SK-N-SH (cell line): Measurements from ENCODE around the gene PLEKHG3. TPM values are rescaled to one million over a fixed set of nuclear protein-coding genes. Genes with fewer than 3 reads are reported as not detected.

Experiments
- CTCF ChIA-PET: fragments of 300-600, 350-600 bp; formaldehyde crosslinking; extraction: SDS; loops from one replicate; lab custom pipeline; 2021; lab: Yijun Ruan, JAX
- POLR2A ChIA-PET: fragments of 350-600 bp; sonication (Branson Sonifier 250); formaldehyde crosslinking; extraction: SDS; loops from one replicate; lab custom pipeline; 2020; ENCODE audit warnings: antibody characterized with exemption, inconsistent platforms; lab: Yijun Ruan, JAX
- DNase-seq: peaks from one replicate; pipeline ENCODE4 v3.0.0; 2012
- H2AFZ ChIP-seq: fragments of 200-600 bp; sonication (generic); 2 replicates; pipeline ENCODE4 v1.8.1; 2016; ENCODE audit warnings: antibody characterized with exemption, mild to moderate bottlenecking, low read depth
- H3F3A ChIP-seq: fragments of 200-600 bp; sonication (generic); replicated peaks from 2 replicates; pipeline ENCODE3; 2016; ENCODE audit warnings: antibody characterized with exemption, mild to moderate bottlenecking; ENCODE audit not compliant: insufficient read depth
- H3K27ac ChIP-seq, 2 experiments: fragments of 200-500 bp in 1 of 2; fragments of 200-600 bp in 1 of 2; sonication (Bioruptor generic) in 1 of 2; sonication (generic), shearing (Covaris generic) in 1 of 2; 2 replicates each; pipeline versions ENCODE4 v1.5.1 to v1.6.1; 2014 to 2016; ENCODE audit warnings: low read depth in 2 of 2, inconsistent platforms in 1 of 2, low read length in 1 of 2, mild to moderate bottlenecking in 1 of 2, mixed read lengths in 1 of 2
- H3K27me3 ChIP-seq: fragments of 200-600 bp; sonication (generic), shearing (Covaris generic); 2 replicates; pipeline ENCODE4 v1.6.1; 2016; ENCODE audit warnings: mixed run types; ENCODE audit not compliant: insufficient read depth
- H3K36me3 ChIP-seq, 2 experiments: fragments of 200-500 bp in 1 of 2; fragments of 200-600 bp in 1 of 2; sonication (Bioruptor generic) in 1 of 2; sonication (generic) in 1 of 2; replicated peaks in 1 of 2; 2 replicates each; pipeline versions ENCODE3 to v1.5.1; 2014 to 2016; ENCODE audit warnings: low read length in 1 of 2, mild to moderate bottlenecking in 1 of 2; ENCODE audit not compliant: insufficient read depth in 2 of 2, control insufficient read depth in 1 of 2
- H3K4me1 ChIP-seq, 2 experiments: fragments of 200-500 bp in 1 of 2; fragments of 200-600 bp in 1 of 2; sonication (Bioruptor generic) in 1 of 2; sonication (generic), shearing (Covaris generic) in 1 of 2; 2 replicates each; pipeline versions ENCODE4 v1.5.1 to v1.6.1; 2014 to 2016; ENCODE audit warnings: low read depth in 1 of 2, low read length in 1 of 2, mixed run types in 1 of 2; ENCODE audit not compliant: insufficient read depth in 2 of 2, control insufficient read depth in 1 of 2
- H3K4me2 ChIP-seq: fragments of 200-600 bp; sonication (generic), shearing (Covaris generic); 2 replicates; pipeline ENCODE4 v1.6.1; 2017; ENCODE audit warnings: mixed run types
- H3K4me3 ChIP-seq, 2 experiments: fragments of 200-500 bp in 1 of 2; fragments of 200-600 bp in 1 of 2; sonication (Bioruptor generic) in 1 of 2; sonication (generic), shearing (Covaris generic) in 1 of 2; 2 replicates each; pipeline versions ENCODE4 v1.5.1 to v1.8.1; 2014 to 2016; ENCODE audit warnings: low read depth in 2 of 2, inconsistent platforms in 1 of 2, low read length in 1 of 2, mild to moderate bottlenecking in 1 of 2, mixed read lengths in 1 of 2, moderate library complexity in 1 of 2
- H3K79me2 ChIP-seq: fragments of 200-600 bp; sonication (generic); 2 replicates; pipeline ENCODE4 v1.8.1; 2017; ENCODE audit warnings: mild to moderate bottlenecking; ENCODE audit not compliant: insufficient read depth
- H3K9ac ChIP-seq: fragments of 200-600 bp; sonication (generic); 2 replicates; pipeline ENCODE4 v1.6.1; 2017; ENCODE audit warnings: mixed run types
- H3K9me2 ChIP-seq: fragments of 200-600 bp; sonication (generic); 2 replicates; pipeline ENCODE4 v1.6.1; 2017; ENCODE audit warnings: mixed run types
- H3K9me3 ChIP-seq: fragments of 200-600 bp; sonication (generic); 2 replicates; pipeline ENCODE4 v1.6.1; 2017; ENCODE audit warnings: mixed run types, mild to moderate bottlenecking, moderate library complexity
- H4K20me1 ChIP-seq: fragments of 200-600 bp; sonication (generic); 2 replicates; pipeline ENCODE4 v1.6.1; 2017; ENCODE audit warnings: mild to moderate bottlenecking, mixed run types; ENCODE audit not compliant: insufficient read depth
- CHD2 ChIP-seq: fragments of 150-350 bp; IDR thresholded peaks from 2 replicates; pipeline ENCODE4 v1.6.1; 2018; ENCODE audit warnings: low read length; ENCODE audit not compliant: partially characterized antibody
- JUND ChIP-seq: IDR thresholded peaks from 2 replicates; pipeline ENCODE4 v1.4.0; 2012
- NFIC ChIP-seq: IDR thresholded peaks from 2 replicates; pipeline ENCODE4 v1.4.0; 2012; ENCODE audit warnings: borderline replicate concordance
- WGBS: methylation state at CpG from one replicate; pipeline ENCODE4 v1.1.6; 2017; ENCODE audit warnings: low lambda C conversion rate; 5-methylcytosine and 5-hydroxymethylcytosine counted together
- polyA plus RNA-seq, 3 experiments: library from polyadenylated mRNA; depleted of rRNA; stranded (reverse); fragments of >200 nt; gene quantifications; 2 replicates each; pipeline ENCODE4 v1.2.3, GENCODE V29; 2012
- TF ChIP-seq, protein P1 (sequence below): IDR thresholded peaks from 2 replicates; pipeline ENCODE4 v1.4.0; 2012; ENCODE audit warnings: low read depth, borderline replicate concordance
- TF ChIP-seq, protein P2 (sequence below): IDR thresholded peaks from 2 replicates; pipeline ENCODE4 v1.4.0; 2012; ENCODE audit warnings: low read depth, borderline replicate concordance

The PLEKHG3 gene
- polyA plus RNA-seq, 1 of the 3 experiments (the other 2 are of a cell fraction) = 5.1 TPM

- TF ChIP-seq, protein P1, sequence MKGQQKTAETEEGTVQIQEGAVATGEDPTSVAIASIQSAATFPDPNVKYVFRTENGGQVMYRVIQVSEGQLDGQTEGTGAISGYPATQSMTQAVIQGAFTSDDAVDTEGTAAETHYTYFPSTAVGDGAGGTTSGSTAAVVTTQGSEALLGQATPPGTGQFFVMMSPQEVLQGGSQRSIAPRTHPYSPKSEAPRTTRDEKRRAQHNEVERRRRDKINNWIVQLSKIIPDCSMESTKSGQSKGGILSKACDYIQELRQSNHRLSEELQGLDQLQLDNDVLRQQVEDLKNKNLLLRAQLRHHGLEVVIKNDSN = no peak
These were observed 62.4 kb downstream of the PLEKHG3 start (continued) for GRCh38 chr14:64766430-64767151.

DNA sequence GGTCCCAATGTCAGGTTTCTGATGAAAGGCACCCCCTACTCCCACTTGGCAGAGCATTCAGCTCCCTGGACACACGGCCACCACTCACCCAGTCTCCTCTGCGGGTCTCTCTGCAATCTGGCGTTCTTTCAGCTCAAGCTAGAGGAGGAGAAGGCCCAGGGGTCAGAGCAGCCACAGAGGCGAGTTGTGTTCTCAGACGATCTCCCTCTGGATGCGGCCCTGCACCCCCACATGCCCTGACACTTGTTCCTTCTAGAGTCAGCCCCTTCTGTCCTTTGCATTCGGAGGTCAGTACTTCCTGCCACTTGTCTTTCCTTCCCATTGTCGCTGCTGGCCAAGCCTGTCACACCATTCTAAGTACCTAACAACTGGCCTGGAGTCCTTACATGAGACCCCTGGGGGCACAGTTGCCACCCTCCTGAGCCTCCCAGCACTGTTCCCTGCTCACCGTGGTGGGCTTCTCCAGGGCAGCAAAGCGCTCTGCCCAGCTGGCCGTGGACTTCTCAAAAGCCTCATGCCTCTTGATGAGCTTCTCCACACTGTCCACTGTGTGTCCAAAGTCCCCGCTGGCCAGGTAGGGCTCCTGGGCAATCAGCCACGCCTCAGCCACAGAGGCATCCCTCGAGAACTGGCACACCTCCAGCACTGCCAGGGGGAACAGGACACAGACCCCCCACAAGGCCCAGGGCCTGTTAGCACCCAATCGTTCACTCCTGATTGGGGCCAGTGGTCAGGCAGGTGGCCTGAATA is 63.2 kb downstream of the PLEKHG3 start:
- Histone ChIP-seq H3K79me2 (no peaks in the 10 kb centered on the region), H4K20me1 (no peaks in the 10 kb centered on the region), H3K4me1 (peaks cover 8 to 31% of the 10 kb centered on the region in 2 experiments; a peak in 3 of 4 replicates), H3K27me3 (no peaks in the 10 kb centered on the region), H3K4me2 (no peak overlapping the region), H3K9me3 (no peaks in the 10 kb centered on the region), H2AFZ (no peak overlapping the region), H3K36me3 (no peaks in the 10 kb centered on the region), H3K9ac (no peak overlapping the region), H3F3A (no peaks in the 10 kb centered on the region), H3K4me3 (no peak overlapping the region), H3K9me2 (no peaks in the 10 kb centered on the region), H3K27ac (no peak overlapping the region)
- no peak for TF ChIP-seq CHD2
- TF ChIP-seq NFIC = no peak
- TF ChIP-seq JUND = no peak
- 84% methylated on average over 8 of the region's 15 CpGs for WGBS
- CTCF ChIA-PET = interaction anchor here (1.2 to 1.9 kb wide), 3 partner anchors 33 to 95 kb away, joined by 4 to 7 read pairs (median 5); no protein-coding TSS in a partner anchor
- DNase-seq = no peak
- POLR2A ChIA-PET = no interaction called here

GRCh38 chr14:64768401-64769095 is 64.3 kb downstream of the PLEKHG3 start:
- H3K9me2 ChIP-seq = no peaks in the 10 kb centered on the region
- no peaks in the 10 kb centered on the region for H3K27me3 ChIP-seq
- no peak overlapping the region for H2AFZ ChIP-seq
- no peak overlapping the region for H3K4me2 ChIP-seq
- H3F3A ChIP-seq = no peaks in the 10 kb centered on the region
- no peak overlapping the region for H3K9ac ChIP-seq
- H3K27ac ChIP-seq = no peak overlapping the region
- DNase-seq = no peak
- H3K4me3 ChIP-seq = no peak overlapping the region
- peaks cover 3 to 19% of the 10 kb centered on the region in 2 experiments; a peak in 3 of 4 replicates for H3K4me1 ChIP-seq
- TF ChIP-seq, protein P2, sequence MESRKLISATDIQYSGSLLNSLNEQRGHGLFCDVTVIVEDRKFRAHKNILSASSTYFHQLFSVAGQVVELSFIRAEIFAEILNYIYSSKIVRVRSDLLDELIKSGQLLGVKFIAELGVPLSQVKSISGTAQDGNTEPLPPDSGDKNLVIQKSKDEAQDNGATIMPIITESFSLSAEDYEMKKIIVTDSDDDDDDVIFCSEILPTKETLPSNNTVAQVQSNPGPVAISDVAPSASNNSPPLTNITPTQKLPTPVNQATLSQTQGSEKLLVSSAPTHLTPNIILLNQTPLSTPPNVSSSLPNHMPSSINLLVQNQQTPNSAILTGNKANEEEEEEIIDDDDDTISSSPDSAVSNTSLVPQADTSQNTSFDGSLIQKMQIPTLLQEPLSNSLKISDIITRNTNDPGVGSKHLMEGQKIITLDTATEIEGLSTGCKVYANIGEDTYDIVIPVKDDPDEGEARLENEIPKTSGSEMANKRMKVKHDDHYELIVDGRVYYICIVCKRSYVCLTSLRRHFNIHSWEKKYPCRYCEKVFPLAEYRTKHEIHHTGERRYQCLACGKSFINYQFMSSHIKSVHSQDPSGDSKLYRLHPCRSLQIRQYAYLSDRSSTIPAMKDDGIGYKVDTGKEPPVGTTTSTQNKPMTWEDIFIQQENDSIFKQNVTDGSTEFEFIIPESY = no peak
- no peaks in the 10 kb centered on the region for H4K20me1 ChIP-seq
- WGBS = 80% methylated on average over 10 of the region's 13 CpGs
- H3K79me2 ChIP-seq = no peaks in the 10 kb centered on the region
- POLR2A ChIA-PET = no interaction called here
- H3K36me3 ChIP-seq = peaks cover 0 to 1% of the 10 kb centered on the region in 2 experiments
- CTCF ChIA-PET = interaction anchor here (0.7 to 2.0 kb wide), 9 partner anchors 11 to 257 kb away, joined by 3 to 7 read pairs (median 4); partner anchors contain the start of gene HSPA2
- no peaks in the 10 kb centered on the region for H3K9me3 ChIP-seq
